Uterus (tissue), 4 donors: ENCODE data around the gene FAM43B. TPM values are rescaled to one million over a fixed set of nuclear protein-coding genes. Genes with fewer than 3 reads are reported as not detected.

Source experiments
- DNase-seq, 2 donors: peaks; one replicate each; pipeline ENCODE4 v3.0.0-alpha.2; 2019 to 2020
- H3K27ac ChIP-seq, 2 donors: fragments of 200-600 bp; sonication (generic); 1 replicate in 1 of 2; 2 replicates in 1 of 2; pipeline ENCODE4 v1.5.1; 2016 to 2018
- H3K27me3 ChIP-seq, 2 donors: fragments of 200-600 bp; sonication (generic); one replicate each; pipeline ENCODE4 v1.5.1; 2018 to 2019; ENCODE audit warnings: control low read depth in 1 of 2
- H3K36me3 ChIP-seq, 2 donors: fragments of 200-600 bp; sonication (generic); one replicate each; pipeline ENCODE4 v1.5.1; 2019; ENCODE audit warnings: control low read depth in 1 of 2
- H3K4me1 ChIP-seq, 2 donors: fragments of 200-600 bp; sonication (generic); one replicate each; pipeline ENCODE4 v1.5.1; 2018 to 2019; ENCODE audit warnings: control low read depth in 1 of 2
- H3K4me3 ChIP-seq, 2 donors: fragments of 200-600 bp; sonication (generic); 1 replicate in 1 of 2; 2 replicates in 1 of 2; pipeline ENCODE4 v1.5.1; 2018 to 2019; ENCODE audit warnings: mild to moderate bottlenecking in 1 of 2
- H3K9me3 ChIP-seq, 2 donors: fragments of 200-600 bp; sonication (generic); one replicate each; pipeline ENCODE4 v1.5.1; 2019; ENCODE audit warnings: control low read depth in 1 of 2
- CTCF ChIP-seq, 4 experiments: fragments of 200-600 bp in 2 of 4; fragments of 450-650 bp in 2 of 4; sonication (generic) in 2 of 4; IDR thresholded peaks; one replicate each; pipeline ENCODE4 v1.5.1; 2016 to 2019; ENCODE audit warnings: antibody characterized with exemption in 4 of 4, mild to moderate bottlenecking in 2 of 4, moderate library complexity in 1 of 4
- POLR2A ChIP-seq, 2 donors: fragments of 450-650 bp; IDR thresholded peaks; one replicate each; pipeline ENCODE4 v1.6.1; 2016; ENCODE audit warnings: antibody characterized with exemption in 2 of 2, mild to moderate bottlenecking in 1 of 2, moderate library complexity in 1 of 2
- intact Hi-C: fragments of 100-400 bp; cut with DNase I; formaldehyde crosslinking; loops from one replicate; pipeline ENCODE4 v1.15.1; 2023; ENCODE audit warnings: low total_unique reads
- total RNA-seq, 4 donors: library from RNA; depleted of rRNA in 3 of 4; stranded (reverse); fragments of >200 nt in 3 of 4; gene quantifications; one replicate each; pipeline versions ENCODE4 v1.1.0 to v1.2.4, GENCODE V29; 2014 to 2023
- donor health status: DM: yes; HTN: yes; CAD: no.

FAM43B gene
- total RNA-seq, 4 donors from 2014 or later = 1.5 to 2.3 (median 2.2) TPM; not detected in 1

GRCh38 chr1:20565234-20565633 is 12.9 kb downstream of the FAM43B start:
- no peak overlapping the region for H3K27ac ChIP-seq
- TF ChIP-seq CTCF (IDR thresholded peaks at IDR 0.05) (no peak), POLR2A (IDR thresholded peaks at IDR 0.05) (no peak)
- intact Hi-C loops = no loop called here

GRCh38 chr1:20569523-20570098 is 17.2 kb downstream of the FAM43B start:
- DNase-seq = no peak
- H3K27ac ChIP-seq = no peak overlapping the region
- H3K27me3 ChIP-seq = no peaks in the 10 kb centered on the region
- no peaks in the 10 kb centered on the region for H3K36me3 ChIP-seq
- intact Hi-C loops = no loop called here
- no peak for TF ChIP-seq POLR2A (IDR thresholded peaks at IDR 0.05)
- TF ChIP-seq CTCF (IDR thresholded peaks at IDR 0.05) = no peak
- H3K4me1 ChIP-seq = no peaks in the 10 kb centered on the region
- no peaks in the 10 kb centered on the region for H3K9me3 ChIP-seq
- H3K4me3 ChIP-seq = no peak overlapping the region

More at GRCh38 chr1:20565234-20565633, 12.9 kb downstream of the FAM43B start:
- Histone ChIP-seq H3K27me3 (no peaks in the 10 kb centered on the region), H3K36me3 (no peaks in the 10 kb centered on the region), H3K4me3 (no peak overlapping the region), H3K9me3 (no peaks in the 10 kb centered on the region), H3K4me1 (no peaks in the 10 kb centered on the region)
- no peak for DNase-seq

- H3K27me3 ChIP-seq = no peaks in the 10 kb centered on the region
- no peaks in the 10 kb centered on the region for H3K4me1 ChIP-seq
- no peak for TF ChIP-seq POLR2A (IDR thresholded peaks at IDR 0.05)
- TF ChIP-seq CTCF (IDR thresholded peaks at IDR 0.05) = no peak
Measured at GRCh38 chr1:20571427-20571826, 19.1 kb downstream of the FAM43B start.

GRCh38 chr1:20573987-20574386 is 21.6 kb downstream of the FAM43B start:
- TF ChIP-seq CTCF (IDR thresholded peaks at IDR 0.05) (no peak), POLR2A (IDR thresholded peaks at IDR 0.05) (no peak)
- Histone ChIP-seq H3K4me3 (no peak overlapping the region), H3K36me3 (no peaks in the 10 kb centered on the region), H3K27me3 (no peaks in the 10 kb centered on the region), H3K27ac (no peak overlapping the region), H3K4me1 (no peaks in the 10 kb centered on the region), H3K9me3 (no peaks in the 10 kb centered on the region)
- no peak for DNase-seq
- intact Hi-C loops = no loop called here

More at GRCh38 chr1:20571427-20571826, 19.1 kb downstream of the FAM43B start:
- intact Hi-C loops = no loop called here
- DNase-seq = no peak
- no peaks in the 10 kb centered on the region for H3K36me3 ChIP-seq
- H3K9me3 ChIP-seq = no peaks in the 10 kb centered on the region
- no peak overlapping the region for H3K27ac ChIP-seq
- H3K4me3 ChIP-seq = no peak overlapping the region

- intact Hi-C loops = no loop called here
- Histone ChIP-seq H3K27ac (no peak overlapping the region), H3K4me3 (no peak overlapping the region), H3K9me3 (no peaks in the 10 kb centered on the region), H3K27me3 (no peaks in the 10 kb centered on the region), H3K36me3 (no peaks in the 10 kb centered on the region), H3K4me1 (no peaks in the 10 kb centered on the region)
- TF ChIP-seq POLR2A (IDR thresholded peaks at IDR 0.05) (no peak), CTCF (IDR thresholded peaks at IDR 0.05) (peak; percentile 19 to 75 (median 56))
- DNase-seq = peak; percentile 66 to 74
Measured at GRCh38 chr1:20574686-20575540, 22.5 kb downstream of the FAM43B start.
